Measurements from ENCODE around the gene MGAT5B. TPM values are rescaled to one million over a fixed set of nuclear protein-coding genes. Genes with fewer than 3 reads are reported as not detected.

The MGAT5B gene
- total and polyA plus RNA-seq, 10 of the 15 experiments (the other 5 are each of a cell fraction or from before 2014, with no cell fraction given) = 0.13 TPM; not detected in 9

GRCh38 chr17:76879254-76879653, 11.1 kb downstream of the MGAT5B start:
- POLR2A ChIA-PET = no interaction called here
- SMC1A ChIA-PET (ENCODE audit: uncharacterized antibody, unreplicated experiment) = no interaction called here
- BruUV-seq (replicated peaks) = no TSS peak

GRCh38 chr17:76879691-76880090, 11.5 kb downstream of the MGAT5B start:
- Histone ChIP-seq H3K27me3 (replicated peaks in 1 of 2; ENCODE audit: control insufficient read depth in 2 of 2, insufficient read depth in 2 of 2, low read length in 1 of 2) (peaks cover 0 to 4% of the 10 kb centered on the region in 2 experiments; a peak in 3 of 4 replicates), H3K9ac (ENCODE audit: control insufficient read depth, insufficient read depth, low read length) (no peak overlapping the region), H3K79me2 (ENCODE audit: control insufficient read depth, insufficient read depth, low read length) (no peaks in the 10 kb centered on the region), H3K9me3 (replicated peaks; ENCODE audit: control insufficient read depth, insufficient read depth, low read length) (peaks cover 5% of the 10 kb centered on the region; the same call in 1 of the 3 replicates), H2AFZ (ENCODE audit: control insufficient read depth, low read depth, low read length) (no peak overlapping the region), H3K4me2 (ENCODE audit: control insufficient read depth, insufficient read depth) (no peak overlapping the region), H3K4me3 (no peak overlapping the region), H3K4me1 (ENCODE audit: control insufficient read depth, insufficient read depth, low read length) (no peaks in the 10 kb centered on the region), H3K36me3 (ENCODE audit: control insufficient read depth in 2 of 2, insufficient read depth in 2 of 2, low read length in 1 of 2) (no peaks in the 10 kb centered on the region), H3K27ac (ENCODE audit: control insufficient read depth, insufficient read depth) (no peak overlapping the region), H4K20me1 (ENCODE audit: control insufficient read depth, insufficient read depth) (no peaks in the 10 kb centered on the region)
- ChIA-PET CTCF (interaction anchor here (0.6 to 1.4 kb wide), 4 partner anchors 9 to 1054 kb away, joined by 3 read pairs; no protein-coding TSS in a partner anchor), RAD21 (ENCODE audit: unreplicated experiment) (interaction anchor here (0.6 kb wide), 1 partner anchor 758 kb away, joined by 3 read pairs; no protein-coding TSS in a partner anchor), POLR2A (no interaction called here), SMC1A (ENCODE audit: uncharacterized antibody, unreplicated experiment) (no interaction called here)
- ATAC-seq (no peak), DNase-seq (ENCODE audit: low read depth, low spot score) (no peak), FAIRE-seq (no peak)
- BruUV-seq (replicated peaks) = no TSS peak
- in situ Hi-C loops (cut with MboI) (no loop called here), intact Hi-C loops (cut with micrococcal nuclease; ENCODE audit: unreplicated experiment) (no loop called here)
- WGBS (ENCODE audit: insufficient coverage, insufficient replicate concordance, low lambda C conversion rate, missing lambda C conversion rate) = 36% methylated on average over 10 of the region's 10 CpGs
- TF ChIP-seq EP300 (IDR thresholded peaks at IDR 0.05; ENCODE audit: borderline replicate concordance in 1 of 2, control insufficient read depth in 1 of 2, low read depth in 2 of 2, low read length in 2 of 2) = no peak
- no peak for TF ChIP-seq CBFB (IDR thresholded peaks at IDR 0.05; ENCODE audit: low read depth)
- TF ChIP-seq SUZ12 (IDR thresholded peaks at IDR 0.05; ENCODE audit: unreplicated experiment) = no peak
- TF ChIP-seq ZNF207 (IDR thresholded peaks at IDR 0.05; ENCODE audit: borderline replicate concordance) = no peak
- TF ChIP-seq POU2F2 (IDR thresholded peaks at IDR 0.05; ENCODE audit: borderline replicate concordance, low read depth, low read length) = no peak
- no peak for TF ChIP-seq ZNF592 (IDR thresholded peaks at IDR 0.05)
- no peak for TF ChIP-seq ZNF622 (IDR thresholded peaks at IDR 0.05)
- no peak for TF ChIP-seq CTCF (IDR thresholded peaks at IDR 0.05 in 2 of 3, conservative IDR thresholded peaks at IDR 0.05 in 1 of 3; ENCODE audit: control insufficient read depth in 2 of 3, extremely low read depth in 1 of 3, insufficient read depth in 1 of 3, low read depth in 3 of 3, low read length in 3 of 3)
- TF ChIP-seq POLR2A (IDR thresholded peaks at IDR 0.05; ENCODE audit: low read depth, low read length) = no peak
- no peak for TF ChIP-seq CEBPB (IDR thresholded peaks at IDR 0.05; ENCODE audit: borderline replicate concordance in 1 of 2, low read depth in 2 of 2, low read length in 2 of 2)

More at GRCh38 chr17:76879254-76879653, 11.1 kb downstream of the MGAT5B start:
- DNase-seq (ENCODE audit: low read depth, low spot score) = no peak
- no peak overlapping the region for H3K4me3 ChIP-seq
- ChIA-PET CTCF (interaction anchor here (0.6 to 1.4 kb wide), 4 partner anchors 8 to 1054 kb away, joined by 3 read pairs; no protein-coding TSS in a partner anchor), RAD21 (ENCODE audit: unreplicated experiment) (interaction anchor here (0.6 kb wide), 1 partner anchor 758 kb away, joined by 3 read pairs; no protein-coding TSS in a partner anchor)
- no peak overlapping the region for H3K27ac ChIP-seq (ENCODE audit: control insufficient read depth, insufficient read depth)
- no peaks in the 10 kb centered on the region for H3K79me2 ChIP-seq (ENCODE audit: control insufficient read depth, insufficient read depth, low read length)
- H3K9me3 ChIP-seq (replicated peaks; ENCODE audit: control insufficient read depth, insufficient read depth, low read length) = peaks cover 5% of the 10 kb centered on the region; the same call in 1 of the 3 replicates
- no peak for FAIRE-seq
- in situ Hi-C loops (cut with MboI) = no loop called here
- peaks cover 0 to 4% of the 10 kb centered on the region in 2 experiments; a peak in 3 of 4 replicates for H3K27me3 ChIP-seq (replicated peaks in 1 of 2; ENCODE audit: control insufficient read depth in 2 of 2, insufficient read depth in 2 of 2, low read length in 1 of 2)
- H4K20me1 ChIP-seq (ENCODE audit: control insufficient read depth, insufficient read depth) = no peaks in the 10 kb centered on the region
- H3K4me2 ChIP-seq (ENCODE audit: control insufficient read depth, insufficient read depth) = no peak overlapping the region
- no peak overlapping the region for H3K9ac ChIP-seq (ENCODE audit: control insufficient read depth, insufficient read depth, low read length)
- H3K36me3 ChIP-seq (ENCODE audit: control insufficient read depth in 2 of 2, insufficient read depth in 2 of 2, low read length in 1 of 2) = no peaks in the 10 kb centered on the region
- TF ChIP-seq SUZ12 (IDR thresholded peaks at IDR 0.05; ENCODE audit: unreplicated experiment) (no peak), SRF (IDR thresholded peaks at IDR 0.05; ENCODE audit: low read depth in 2 of 2, low read length in 2 of 2) (no peak)
- H2AFZ ChIP-seq (ENCODE audit: control insufficient read depth, low read depth, low read length) = no peak overlapping the region
- no peaks in the 10 kb centered on the region for H3K4me1 ChIP-seq (ENCODE audit: control insufficient read depth, insufficient read depth, low read length)
- intact Hi-C loops (cut with micrococcal nuclease; ENCODE audit: unreplicated experiment) = no loop called here
- WGBS (ENCODE audit: insufficient coverage, insufficient replicate concordance, low lambda C conversion rate, missing lambda C conversion rate) = 52% methylated on average over 14 of the region's 14 CpGs
- ATAC-seq = no peak
